Lower leg skin (tissue), 3 donors: ENCODE measurements around the gene HHLA2.

Source experiments
- CTCF ChIP-seq, 3 donors: fragments of 450-650 bp; IDR thresholded peaks; one replicate each; pipeline ENCODE4 v1.5.1; 2016; ENCODE audit warnings: antibody characterized with exemption in 3 of 3, mild to moderate bottlenecking in 3 of 3, moderate library complexity in 2 of 3
- POLR2A ChIP-seq, 2 donors: fragments of 450-650 bp; IDR thresholded peaks; one replicate each; pipeline ENCODE4 v1.6.1; 2016 to 2017; ENCODE audit warnings: antibody characterized with exemption in 2 of 2, mild to moderate bottlenecking in 1 of 2, moderate library complexity in 1 of 2

GRCh38 chr3:108383306-108383705 is 87.0 kb downstream of the HHLA2 start:
- no peak for TF ChIP-seq CTCF (IDR thresholded peaks at IDR 0.05)
- no peak for TF ChIP-seq POLR2A (IDR thresholded peaks at IDR 0.05)
